GM18499 (cell line): ENCODE measurements around the gene SYF2.

Experiments used
- ATAC-seq: cut with Tn5 transposase; IDR thresholded peaks from one replicate; pipeline ENCODE4 v1.9.1; 2021; ENCODE audit warnings: moderate number of reproducible peaks; ENCODE audit not compliant: insufficient read depth, unreplicated experiment

SYF2 gene

DNA sequence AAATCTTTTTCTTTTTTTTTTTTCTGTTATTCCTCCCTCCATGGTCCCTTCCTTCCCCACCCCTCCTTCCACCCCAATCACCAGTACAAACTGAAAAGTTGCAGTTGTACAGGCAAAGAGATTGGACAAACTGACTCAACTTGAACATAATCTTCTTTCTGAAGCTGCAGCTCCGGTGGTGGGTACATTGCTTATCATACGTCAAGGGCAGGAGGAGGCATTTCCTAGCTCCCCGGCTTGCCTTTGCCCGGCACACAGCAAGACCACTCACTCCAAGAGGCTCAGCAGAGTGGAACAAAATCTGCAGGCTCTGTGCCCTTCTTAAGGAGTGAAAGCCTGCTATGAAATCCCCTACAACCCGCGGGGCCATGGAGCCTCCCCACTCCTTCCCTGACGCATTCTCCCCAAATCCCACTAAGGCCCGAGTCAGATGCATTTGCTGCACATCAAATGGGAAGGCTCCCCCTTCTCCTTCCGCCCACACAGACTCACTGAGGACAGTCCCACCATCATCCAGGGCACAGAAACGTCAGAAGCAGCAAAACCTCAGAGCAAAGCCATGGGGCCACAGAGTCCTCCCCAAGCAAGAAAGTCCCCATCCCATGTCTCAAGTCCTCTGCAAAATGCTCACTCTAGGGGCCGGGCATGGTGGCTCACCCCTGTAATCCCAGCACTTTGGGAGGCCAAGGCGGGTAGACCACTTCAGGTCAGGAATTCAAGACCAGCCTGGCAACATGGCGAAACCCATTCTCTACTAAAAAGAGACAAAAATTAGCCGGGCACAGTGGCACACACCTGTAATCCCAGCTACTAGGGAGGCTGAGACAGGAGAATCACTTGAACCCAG, 45.9 kb downstream of the SYF2 start:
- no peak for ATAC-seq

DNA sequence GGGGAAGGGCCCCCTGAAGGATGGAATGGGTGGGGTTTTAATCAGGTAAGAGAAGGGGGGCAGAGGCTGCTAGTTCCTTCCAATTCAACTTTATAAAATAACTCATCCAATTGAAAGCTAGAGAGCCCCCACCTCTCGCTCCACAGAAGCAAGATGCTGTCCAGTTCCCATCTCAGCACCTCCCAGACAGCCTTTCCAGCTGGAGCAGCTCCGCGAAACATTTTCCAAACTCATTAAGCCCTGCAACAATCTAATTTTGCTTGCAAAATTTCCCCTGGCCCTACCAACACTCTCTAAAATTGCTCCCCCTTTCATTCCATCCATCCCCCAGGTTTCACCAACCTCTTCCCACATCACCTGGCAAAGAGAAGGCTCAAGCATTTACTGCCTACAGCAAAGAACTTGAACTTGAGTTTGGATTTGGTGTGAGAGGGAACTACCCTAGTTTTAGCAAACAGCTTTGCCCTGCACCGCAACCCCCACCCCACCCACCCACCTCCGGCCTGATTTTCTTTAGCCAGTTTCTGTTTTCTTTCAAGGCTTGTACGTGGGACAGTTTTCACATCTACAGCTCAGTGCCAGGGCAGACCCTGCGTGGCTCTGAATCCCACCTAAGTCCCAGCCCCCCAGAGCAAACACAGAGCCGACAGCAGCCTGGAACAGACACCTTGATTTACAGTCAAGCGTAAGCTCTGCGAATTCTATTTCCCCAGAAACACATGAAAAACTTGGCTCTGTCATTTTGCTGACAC, 46.7 kb downstream of the SYF2 start:
- no peak for ATAC-seq

DNA sequence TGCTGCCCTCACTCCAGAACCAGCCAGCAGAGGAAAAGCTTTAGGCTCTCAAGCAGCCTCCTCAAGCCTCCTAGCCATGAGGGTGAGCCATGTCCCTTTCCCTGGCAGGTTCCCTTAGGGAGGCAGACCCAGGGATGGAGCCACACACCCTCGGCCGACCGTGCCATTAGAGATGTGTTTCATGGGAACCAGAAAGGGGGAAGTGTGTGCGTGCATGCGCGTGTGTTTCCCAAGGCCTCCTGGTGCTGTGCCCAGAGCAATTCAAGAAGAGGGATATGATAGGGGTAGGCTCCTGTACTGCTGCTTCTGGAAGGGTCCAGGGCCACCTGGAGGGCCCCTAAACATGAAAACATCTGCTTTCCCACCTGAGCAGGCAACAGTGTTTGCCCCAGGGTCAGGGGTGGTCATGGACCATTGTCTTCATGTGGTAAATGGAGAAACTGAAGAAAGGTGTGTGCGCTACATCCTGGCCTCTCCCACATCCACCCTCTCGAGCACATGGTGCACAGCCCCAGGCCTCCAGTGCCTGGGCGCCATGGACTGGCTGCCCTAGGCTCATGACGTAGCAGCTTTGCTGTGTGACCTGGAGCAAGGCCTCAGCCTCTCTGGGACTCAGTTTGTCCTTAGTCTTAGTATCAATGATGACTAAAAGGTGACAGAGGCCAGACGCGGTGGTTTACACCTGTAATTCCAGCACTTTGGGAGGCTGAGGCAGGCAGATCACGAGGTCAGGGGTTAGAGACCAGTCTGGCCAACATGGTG, 48.1 kb downstream of the SYF2 start:
- no peak for ATAC-seq

- ATAC-seq: no peak
Measured at GRCh38 chr1:25183126-25183980, 48.9 kb downstream of the SYF2 start.

- no peak for ATAC-seq
Measured at GRCh38 chr1:25182629-25183028, 49.7 kb downstream of the SYF2 start.

GRCh38 chr1:25180996-25181395, 51.3 kb downstream of the SYF2 start:
- no peak for ATAC-seq

DNA sequence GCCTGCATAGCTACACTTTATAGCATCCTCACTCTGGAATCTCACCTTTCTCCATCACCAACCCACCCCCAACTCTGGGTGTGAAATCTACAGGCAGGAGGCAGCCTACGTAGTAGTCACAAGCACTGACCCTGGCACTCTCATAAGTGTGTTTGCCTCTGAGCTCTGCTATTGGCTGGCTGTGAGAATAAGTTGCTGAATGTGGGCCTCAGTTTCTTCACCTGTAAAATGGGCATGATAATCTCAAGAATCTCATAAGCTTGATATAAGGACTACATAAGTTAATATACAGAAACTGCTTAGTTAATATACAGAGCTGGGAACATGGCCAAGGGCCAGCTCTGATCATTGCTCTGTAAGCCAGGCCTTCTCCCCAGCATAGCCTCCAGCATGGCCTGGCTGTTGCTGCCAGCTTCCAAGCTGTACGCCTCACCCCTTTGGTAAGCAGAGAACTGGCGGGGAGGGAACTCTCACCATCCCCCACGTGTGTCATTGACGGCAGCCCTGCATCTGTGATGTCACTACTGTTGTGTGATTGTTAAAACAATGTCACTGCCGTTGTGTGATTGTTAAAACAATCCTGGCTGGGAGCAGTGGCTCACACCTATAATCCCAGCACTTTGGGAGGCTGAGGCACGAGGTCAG, 53.3 kb downstream of the SYF2 start:
- ATAC-seq: no peak

- ATAC-seq: no peak
Measured at GRCh38 chr1:25174730-25175612, 57.3 kb downstream of the SYF2 start.

- no peak for ATAC-seq
Measured at GRCh38 chr1:25174363-25174729, 58.0 kb downstream of the SYF2 start.

DNA sequence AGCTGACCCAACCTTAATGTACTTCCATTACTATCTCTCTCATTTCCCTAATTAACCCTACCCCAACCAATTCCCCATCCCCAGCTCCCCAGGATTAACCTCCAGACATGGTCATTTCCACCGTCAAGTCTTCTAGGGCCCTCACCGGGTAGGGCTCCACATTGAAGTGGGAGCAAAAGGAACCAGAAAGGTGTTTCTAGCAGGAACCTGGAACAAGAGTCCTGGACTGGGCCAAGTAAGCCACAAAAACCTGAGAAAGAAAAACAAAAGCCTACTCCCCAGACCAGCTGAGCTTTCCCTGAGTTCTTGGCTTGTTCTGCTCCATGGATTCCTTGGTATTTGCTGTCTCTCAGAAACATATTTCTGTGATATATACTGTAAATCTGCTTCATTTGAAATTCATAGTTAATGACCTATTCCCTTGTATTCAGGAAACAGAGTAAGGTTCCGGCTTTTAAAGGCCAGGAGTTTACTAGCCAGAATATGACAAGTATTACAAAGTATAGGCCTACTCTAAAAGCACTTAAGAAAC, 58.4 kb downstream of the SYF2 start:
- no peak for ATAC-seq
